Heart left ventricle (tissue), 13 donors: ENCODE measurements around the gene EPS8.

ENCODE experiments used
- CTCF ChIP-seq, 12 donors: fragments of 200-600 bp; sonication (generic) in 4 of 12; IDR thresholded peaks; one replicate each; pipeline versions ENCODE4 v1.5.0 to v1.8.0; 2018 to 2022; ENCODE audit warnings: antibody characterized with exemption in 12 of 12, mild to moderate bottlenecking in 5 of 12
- POLR2A ChIP-seq, 2 donors: fragments of 450-650 bp; IDR thresholded peaks; one replicate each; pipeline ENCODE4 v1.6.1; 2017; ENCODE audit warnings: antibody characterized with exemption in 2 of 2, mild to moderate bottlenecking in 2 of 2, moderate library complexity in 2 of 2
- donor health status: ischemic (EF 13 %, LVEDD 7.1; RV severe dilation, severe dysfunction).
- donor health status: DM: no; HTN: yes; CAD: no.
- donor health status: DM: no; HTN: no; CAD: no.
- donor health status: ischemic (EF 25% LVEDD 6.9; RV normal size, moderate dysfunction).
- donor health status: ischemic (EF 25% LVEDD 5.7; RV mildly dilated, moderate dysfunction).
- donor health status: ischemic (EF 35%, LVEDD 5.7; RV mildly dilated, moderate dysfunction).
- donor health status: nonischemic (EF 11% LVEDD 7.7; RV severe dilation, severe dysfunction).
- donor health status: DM: yes; HTN: yes; CAD: no.
- donor health status: PGD.
- donor health status: ischemic (EF 29% LVEDD 5.4; RV normal size, mild dysfunction).
- donor health status: nonischemic (EF 23%, LVEDD 6.1; RV moderate dilation, normal function).

- TF ChIP-seq CTCF (IDR thresholded peaks at IDR 0.05) (no peak), POLR2A (IDR thresholded peaks at IDR 0.05) (no peak)
Measured at GRCh38 chr12:15752785-15753184, 36.4 kb downstream of the EPS8 start.
